Loucy (cell line): ENCODE data around the gene FFAR1.

Experiments used
- H2AFZ ChIP-seq: fragments of 200-600 bp; sonication (generic); 2 replicates; pipeline ENCODE4 v1.6.0; 2016; ENCODE audit warnings: antibody characterized with exemption, mild to moderate bottlenecking, low read length, moderate library complexity
- H3F3A ChIP-seq: fragments of 200-600 bp; 2 replicates; pipeline ENCODE4 v1.6.0; 2016; ENCODE audit warnings: antibody characterized with exemption, low read depth, mild to moderate bottlenecking
- H3K27me3 ChIP-seq: fragments of 200-600 bp; sonication (generic); 2 replicates; pipeline ENCODE4 v1.6.1; 2014; ENCODE audit warnings: low read length, mild to moderate bottlenecking; ENCODE audit not compliant: insufficient read depth, poor library complexity, severe bottlenecking
- H3K36me3 ChIP-seq: fragments of 200-600 bp; sonication (generic); 2 replicates; pipeline ENCODE4 v1.6.1; 2016; ENCODE audit warnings: low read length; ENCODE audit not compliant: insufficient read depth
- H3K4me1 ChIP-seq: fragments of 200-600 bp; sonication (generic); 2 replicates; pipeline ENCODE4 v1.5.1; 2014; ENCODE audit warnings: low read length, mild to moderate bottlenecking; ENCODE audit not compliant: insufficient read depth, poor library complexity, severe bottlenecking
- H3K4me2 ChIP-seq: fragments of 200-600 bp; sonication (generic); 2 replicates; pipeline ENCODE4 v1.6.0; 2014; ENCODE audit warnings: antibody characterized with exemption, low read length, low read depth, mild to moderate bottlenecking; ENCODE audit not compliant: poor library complexity, severe bottlenecking
- H3K4me3 ChIP-seq: fragments of 200-600 bp; sonication (generic); 2 replicates; pipeline ENCODE4 v1.5.1; 2014; ENCODE audit warnings: low read length, mild to moderate bottlenecking, mixed read lengths; ENCODE audit not compliant: poor library complexity, severe bottlenecking
- H3K79me2 ChIP-seq: fragments of 200-600 bp; sonication (generic); 2 replicates; pipeline ENCODE4 v1.6.1; 2014; ENCODE audit warnings: low read length; ENCODE audit not compliant: insufficient read depth
- H3K9ac ChIP-seq: fragments of 200-600 bp; sonication (generic); 2 replicates; pipeline ENCODE4 v1.6.0; 2014; ENCODE audit warnings: mild to moderate bottlenecking, low read depth, low read length, moderate library complexity; ENCODE audit not compliant: poor library complexity, severe bottlenecking
- H3K9me2 ChIP-seq: fragments of 200-600 bp; sonication (generic); replicated peaks from 2 replicates; pipeline ENCODE4 v1.6.1; 2016; ENCODE audit warnings: low read depth, low read length, mixed read lengths
- H3K9me3 ChIP-seq: fragments of 200-600 bp; sonication (generic); 2 replicates; pipeline ENCODE4 v1.6.1; 2014; ENCODE audit warnings: mild to moderate bottlenecking, antibody characterized with exemption, low read length, low read depth; ENCODE audit not compliant: insufficient read depth
- H4K20me1 ChIP-seq: fragments of 200-600 bp; sonication (generic); 2 replicates; pipeline ENCODE4 v1.6.0; 2014; ENCODE audit warnings: antibody characterized with exemption, low read length, mild to moderate bottlenecking; ENCODE audit not compliant: insufficient read depth, poor library complexity, severe bottlenecking
- EZH2phosphoT487 ChIP-seq: fragments of 200-600 bp; IDR thresholded peaks from 2 replicates; pipeline ENCODE4 v1.6.1; 2018; ENCODE audit warnings: antibody characterized with exemption, mild to moderate bottlenecking, moderate library complexity, borderline replicate concordance
- TF ChIP-seq, protein P1 (sequence below): fragments of 200-600 bp; sonication (generic); conservative IDR thresholded peaks from 2 replicates; pipeline ENCODE4 v1.5.1; 2014; ENCODE audit warnings: mild to moderate bottlenecking, antibody characterized with exemption, low read length

The FFAR1 gene

DNA sequence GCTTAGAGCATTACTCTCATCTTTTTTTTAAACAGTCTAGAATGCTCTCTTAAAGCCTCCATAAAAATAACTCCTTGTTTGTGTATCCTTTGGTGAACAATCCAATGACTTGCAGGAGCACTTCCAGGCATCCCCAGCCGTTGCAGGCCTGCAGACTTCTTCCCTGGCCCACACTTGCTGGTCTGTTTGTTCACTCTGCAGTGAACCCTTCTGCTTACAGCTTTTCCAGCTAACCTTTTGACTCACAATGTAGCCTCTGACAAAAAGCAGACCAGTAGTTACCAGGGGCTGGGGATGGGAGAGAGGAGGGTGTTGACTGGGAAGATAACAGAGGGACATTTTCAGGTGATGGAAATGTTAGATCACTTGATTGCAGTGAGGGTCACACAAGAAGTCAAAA lies 32.3 kb downstream of the FFAR1 start:
- no peaks in the 10 kb centered on the region for H3K9me2 ChIP-seq
- no peaks in the 10 kb centered on the region for H4K20me1 ChIP-seq
- H3K9ac ChIP-seq, result no peak overlapping the region
- peaks cover 3% of the 10 kb centered on the region; the same call in 1 of the 2 replicates for H3K9me3 ChIP-seq
- no peak overlapping the region for H3K4me2 ChIP-seq
- no peaks in the 10 kb centered on the region for H3K36me3 ChIP-seq
- peaks cover 6% of the 10 kb centered on the region for H3K4me1 ChIP-seq
- no peaks in the 10 kb centered on the region for H3K27me3 ChIP-seq
- no peaks in the 10 kb centered on the region for H3F3A ChIP-seq
- TF ChIP-seq EZH2phosphoT487, result no peak
- TF ChIP-seq, protein P1, sequence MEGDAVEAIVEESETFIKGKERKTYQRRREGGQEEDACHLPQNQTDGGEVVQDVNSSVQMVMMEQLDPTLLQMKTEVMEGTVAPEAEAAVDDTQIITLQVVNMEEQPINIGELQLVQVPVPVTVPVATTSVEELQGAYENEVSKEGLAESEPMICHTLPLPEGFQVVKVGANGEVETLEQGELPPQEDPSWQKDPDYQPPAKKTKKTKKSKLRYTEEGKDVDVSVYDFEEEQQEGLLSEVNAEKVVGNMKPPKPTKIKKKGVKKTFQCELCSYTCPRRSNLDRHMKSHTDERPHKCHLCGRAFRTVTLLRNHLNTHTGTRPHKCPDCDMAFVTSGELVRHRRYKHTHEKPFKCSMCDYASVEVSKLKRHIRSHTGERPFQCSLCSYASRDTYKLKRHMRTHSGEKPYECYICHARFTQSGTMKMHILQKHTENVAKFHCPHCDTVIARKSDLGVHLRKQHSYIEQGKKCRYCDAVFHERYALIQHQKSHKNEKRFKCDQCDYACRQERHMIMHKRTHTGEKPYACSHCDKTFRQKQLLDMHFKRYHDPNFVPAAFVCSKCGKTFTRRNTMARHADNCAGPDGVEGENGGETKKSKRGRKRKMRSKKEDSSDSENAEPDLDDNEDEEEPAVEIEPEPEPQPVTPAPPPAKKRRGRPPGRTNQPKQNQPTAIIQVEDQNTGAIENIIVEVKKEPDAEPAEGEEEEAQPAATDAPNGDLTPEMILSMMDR, result no peak
- no peak overlapping the region for H3K4me3 ChIP-seq
- H2AFZ ChIP-seq, result no peak overlapping the region
- no peaks in the 10 kb centered on the region for H3K79me2 ChIP-seq

DNA sequence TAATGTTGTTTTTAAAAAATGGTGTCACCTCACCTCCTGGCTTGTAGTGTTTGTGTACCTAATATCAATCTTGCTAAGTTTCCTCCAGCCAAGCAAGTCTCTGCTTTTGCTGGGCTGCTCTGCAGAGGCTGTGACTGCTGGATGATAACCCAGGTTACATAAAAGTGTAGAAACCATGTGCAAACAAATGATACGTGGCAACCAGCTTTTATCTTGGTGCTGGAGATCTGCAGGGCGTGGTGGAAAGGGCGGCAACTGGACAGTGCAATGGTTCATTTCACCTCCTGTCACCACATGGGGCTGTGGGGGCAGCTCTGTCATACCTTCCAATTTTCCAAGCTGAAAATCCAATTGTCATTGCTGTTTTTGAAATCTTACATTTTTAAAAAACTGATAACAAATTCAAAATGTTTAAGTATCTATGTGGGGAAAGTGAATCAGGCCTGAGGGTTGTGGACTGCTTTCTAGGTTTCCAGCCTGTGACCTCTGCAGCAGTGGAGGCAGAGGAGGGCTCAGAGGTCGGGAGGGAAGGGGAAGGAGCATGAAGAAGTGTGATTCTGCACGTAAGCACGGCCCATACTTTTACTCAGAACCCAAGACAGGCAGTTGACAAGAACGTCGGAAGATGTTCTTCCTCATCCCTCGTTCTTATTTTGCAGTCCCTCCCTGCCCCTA lies 32.9 kb downstream of the FFAR1 start:
- no peak overlapping the region for H2AFZ ChIP-seq
- H3K27me3 ChIP-seq, result no peaks in the 10 kb centered on the region
- no peaks in the 10 kb centered on the region for H3K36me3 ChIP-seq
- peaks cover 6% of the 10 kb centered on the region; the same call in 1 of the 2 replicates for H3K9me3 ChIP-seq
- H3K9me2 ChIP-seq, result no peaks in the 10 kb centered on the region
- H4K20me1 ChIP-seq, result no peaks in the 10 kb centered on the region
- H3K4me3 ChIP-seq, result no peak overlapping the region
- H3K4me2 ChIP-seq, result no peak overlapping the region
- peaks cover 5% of the 10 kb centered on the region for H3K4me1 ChIP-seq
- no peaks in the 10 kb centered on the region for H3F3A ChIP-seq
- H3K9ac ChIP-seq, result no peak overlapping the region
- no peaks in the 10 kb centered on the region for H3K79me2 ChIP-seq
- TF ChIP-seq, protein P1, result no peak
- TF ChIP-seq EZH2phosphoT487, result no peak

DNA sequence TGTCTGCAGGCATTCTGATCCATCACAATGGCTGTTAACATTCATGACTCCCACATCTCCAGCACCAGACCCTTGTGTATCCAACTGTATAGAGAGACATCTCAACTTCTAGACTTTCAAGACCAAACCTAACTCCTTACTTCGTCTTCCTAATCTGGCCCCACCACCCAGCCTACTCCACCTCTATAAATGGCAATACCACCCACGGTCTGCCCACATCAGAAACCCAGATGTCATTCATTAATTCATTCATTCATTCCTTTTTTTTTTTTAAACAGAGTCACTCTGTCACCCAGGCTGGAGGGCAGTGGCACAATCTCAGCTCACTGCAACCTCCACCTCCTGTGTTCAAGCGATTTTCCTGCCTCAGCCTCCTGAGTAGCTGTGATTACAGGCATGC lies 33.6 kb downstream of the FFAR1 start:
- H3K27me3 ChIP-seq, result no peaks in the 10 kb centered on the region
- no peaks in the 10 kb centered on the region for H3K36me3 ChIP-seq
- no peak overlapping the region for H3K9ac ChIP-seq
- no peaks in the 10 kb centered on the region for H4K20me1 ChIP-seq
- no peaks in the 10 kb centered on the region for H3K4me1 ChIP-seq
- H3F3A ChIP-seq, result no peaks in the 10 kb centered on the region
- H3K4me2 ChIP-seq, result no peak overlapping the region
- no peak for TF ChIP-seq EZH2phosphoT487
- TF ChIP-seq, protein P1, result no peak
- no peak overlapping the region for H3K4me3 ChIP-seq
- H3K79me2 ChIP-seq, result no peaks in the 10 kb centered on the region
- peaks cover 6% of the 10 kb centered on the region; the same call in 1 of the 2 replicates for H3K9me3 ChIP-seq
- no peaks in the 10 kb centered on the region for H3K9me2 ChIP-seq
- H2AFZ ChIP-seq, result no peak overlapping the region
